Measurements from ENCODE around the gene CAMTA1.
"Not testable (repeated sequence)": the region's sequence is repeated elsewhere in the genome, so short reads cannot be mapped to it uniquely, and the experiment has no call there.

Gene CAMTA1

GRCh38 chr1:6905790-6906189 lies 120.5 kb downstream of the CAMTA1 start:
- DNase-seq (ENCODE audit: low read depth in 2 of 2) = no peak

- DNase-seq (ENCODE audit: low read depth in 2 of 2) = no peak
Measured at GRCh38 chr1:6906783-6907182, 121.5 kb downstream of the CAMTA1 start.

GRCh38 chr1:6907201-6907600 lies 121.9 kb downstream of the CAMTA1 start:
- no peak for DNase-seq (ENCODE audit: low read depth in 2 of 2)

GRCh38 chr1:6907676-6908434 lies 122.6 kb downstream of the CAMTA1 start:
- no peak for DNase-seq (ENCODE audit: low read depth in 2 of 2)

GRCh38 chr1:6909401-6909800 lies 124.1 kb downstream of the CAMTA1 start:
- no peak for DNase-seq (ENCODE audit: low read depth in 2 of 2)

GRCh38 chr1:6909857-6910256 lies 124.6 kb downstream of the CAMTA1 start:
- DNase-seq (ENCODE audit: low read depth in 2 of 2) = no peak

GRCh38 chr1:6911021-6911941 lies 126.0 kb downstream of the CAMTA1 start:
- no peak for DNase-seq (ENCODE audit: low read depth in 2 of 2)

GRCh38 chr1:6911974-6912373 lies 126.7 kb downstream of the CAMTA1 start:
- DNase-seq (ENCODE audit: low read depth in 2 of 2) = no peak

GRCh38 chr1:6912518-6912917 lies 127.3 kb downstream of the CAMTA1 start:
- no peak for DNase-seq (ENCODE audit: low read depth in 2 of 2)

GRCh38 chr1:6913086-6913485 lies 127.8 kb downstream of the CAMTA1 start:
- DNase-seq (ENCODE audit: low read depth in 2 of 2) = no peak

- DNase-seq (ENCODE audit: low read depth in 2 of 2) = no peak
Measured at GRCh38 chr1:6914706-6915105, 129.5 kb downstream of the CAMTA1 start.

GRCh38 chr1:6915999-6916565 lies 130.8 kb downstream of the CAMTA1 start:
- DNase-seq (ENCODE audit: low read depth in 2 of 2) = no peak

GRCh38 chr1:6917067-6917466 lies 131.8 kb downstream of the CAMTA1 start:
- DNase-seq (ENCODE audit: low read depth in 2 of 2) = no peak

- no peak for DNase-seq (ENCODE audit: low read depth in 2 of 2)
Measured at GRCh38 chr1:6918186-6918924, 133.1 kb downstream of the CAMTA1 start.

- DNase-seq (ENCODE audit: low read depth in 2 of 2) = no peak
Measured at GRCh38 chr1:6918925-6919511, 133.8 kb downstream of the CAMTA1 start.

- not testable (repeated sequence) for DNase-seq (ENCODE audit: low read depth in 2 of 2)
Measured at GRCh38 chr1:6921506-6921905, 136.3 kb downstream of the CAMTA1 start.

- no peak for DNase-seq (ENCODE audit: low read depth in 2 of 2)
Measured at GRCh38 chr1:6922096-6922931, 137.1 kb downstream of the CAMTA1 start.

GRCh38 chr1:6923012-6923411 lies 137.8 kb downstream of the CAMTA1 start:
- no peak for DNase-seq (ENCODE audit: low read depth in 2 of 2)

- DNase-seq (ENCODE audit: low read depth in 2 of 2) = no peak
Measured at GRCh38 chr1:6923416-6923815, 138.2 kb downstream of the CAMTA1 start.
